Measurements from ENCODE around the gene BACH2.
"Not testable (repeated sequence)": the region's sequence is repeated elsewhere in the genome, so short reads cannot be mapped to it uniquely, and the experiment has no call there.

Gene BACH2

GRCh38 chr6:90180526-90180925 lies 116.1 kb downstream of the BACH2 start:
- no peak for DNase-seq (ENCODE audit: low spot score)

- no peak for DNase-seq (ENCODE audit: low spot score)
Measured at GRCh38 chr6:90179190-90180169, 117.2 kb downstream of the BACH2 start.

- DNase-seq (ENCODE audit: low spot score) = no peak
Measured at GRCh38 chr6:90178384-90178855, 118.2 kb downstream of the BACH2 start.

GRCh38 chr6:90177544-90178383 lies 118.9 kb downstream of the BACH2 start:
- DNase-seq (ENCODE audit: low spot score) = no peak

- no peak for DNase-seq (ENCODE audit: low spot score)
Measured at GRCh38 chr6:90175627-90176538, 120.8 kb downstream of the BACH2 start.

- DNase-seq (ENCODE audit: low spot score) = no peak
Measured at GRCh38 chr6:90173262-90173925, 123.2 kb downstream of the BACH2 start.

GRCh38 chr6:90170601-90171000 lies 126.0 kb downstream of the BACH2 start:
- DNase-seq (ENCODE audit: low spot score) = no peak

GRCh38 chr6:90169374-90169773 lies 127.3 kb downstream of the BACH2 start:
- DNase-seq (ENCODE audit: low spot score) = no peak

- no peak for DNase-seq (ENCODE audit: low spot score)
Measured at GRCh38 chr6:90168693-90169131, 127.9 kb downstream of the BACH2 start.

GRCh38 chr6:90167514-90168379 lies 128.9 kb downstream of the BACH2 start:
- no peak for DNase-seq (ENCODE audit: low spot score)

- DNase-seq (ENCODE audit: low spot score) = not testable (repeated sequence)
Measured at GRCh38 chr6:90166155-90166924, 130.3 kb downstream of the BACH2 start.

GRCh38 chr6:90162648-90163387 lies 133.8 kb downstream of the BACH2 start:
- no peak for DNase-seq (ENCODE audit: low spot score)

GRCh38 chr6:90160013-90160412 lies 136.6 kb downstream of the BACH2 start:
- no peak for DNase-seq (ENCODE audit: low spot score)

- DNase-seq (ENCODE audit: low spot score) = no peak
Measured at GRCh38 chr6:90159452-90159851, 137.2 kb downstream of the BACH2 start.

GRCh38 chr6:90158936-90159335 lies 137.7 kb downstream of the BACH2 start:
- DNase-seq (ENCODE audit: low spot score) = no peak

- no peak for DNase-seq (ENCODE audit: low spot score)
Measured at GRCh38 chr6:90157441-90157840, 139.2 kb downstream of the BACH2 start.

- DNase-seq (ENCODE audit: low spot score) = no peak
Measured at GRCh38 chr6:90156861-90157260, 139.8 kb downstream of the BACH2 start.

- DNase-seq (ENCODE audit: low spot score) = no peak
Measured at GRCh38 chr6:90154755-90155470, 141.7 kb downstream of the BACH2 start.
